Esophagus muscularis mucosa (tissue), 4 donors: ENCODE measurements around the gene KCNQ5.

Experiments used
- EP300 ChIP-seq: sonication (generic); formaldehyde crosslinking; IDR thresholded peaks from one replicate; pipeline ENCODE4 v1.6.1; 2017; ENCODE audit warnings: antibody characterized with exemption
- POLR2A ChIP-seq: fragments of 450-650 bp; IDR thresholded peaks from one replicate; pipeline ENCODE4 v1.6.1; 2017; ENCODE audit warnings: antibody characterized with exemption, moderate library complexity, mild to moderate bottlenecking, low read depth
- POLR2AphosphoS5 ChIP-seq, 2 donors: sonication (generic); formaldehyde crosslinking; IDR thresholded peaks; one replicate each; pipeline ENCODE4 v1.6.1; 2017; ENCODE audit warnings: antibody characterized with exemption in 2 of 2
- TF ChIP-seq, protein P1 (sequence below), 3 experiments: fragments of 200-600 bp in 2 of 3; fragments of 450-650 bp in 1 of 3; sonication (generic) in 2 of 3; IDR thresholded peaks; one replicate each; pipeline ENCODE4 v1.5.1; 2017 to 2019; ENCODE audit warnings: antibody characterized with exemption in 3 of 3, mild to moderate bottlenecking in 2 of 3, moderate library complexity in 1 of 3

DNA sequence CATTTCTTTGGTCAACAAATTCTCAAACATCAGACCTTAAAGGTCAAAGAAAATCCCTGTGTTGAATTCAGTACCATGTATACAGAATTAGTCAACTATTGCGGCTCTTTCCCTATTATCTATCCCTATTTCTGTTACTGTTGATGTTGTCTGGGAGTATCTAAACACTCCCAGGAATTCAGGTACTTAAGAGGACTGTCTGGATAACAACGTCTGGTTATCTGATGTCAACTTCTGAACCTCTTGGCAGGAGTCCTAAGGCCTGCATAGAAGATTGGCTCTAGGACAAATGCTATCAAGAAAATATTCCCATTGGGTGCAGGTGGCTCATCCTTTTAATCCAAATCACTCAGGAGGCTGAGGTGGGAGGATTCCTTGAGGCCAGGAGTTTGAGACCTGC is 347.8 kb downstream of the KCNQ5 start:
- TF ChIP-seq POLR2A (no peak), POLR2AphosphoS5 (IDR thresholded peaks at IDR 0.05) (no peak), EP300 (no peak)
- TF ChIP-seq, protein P1, sequence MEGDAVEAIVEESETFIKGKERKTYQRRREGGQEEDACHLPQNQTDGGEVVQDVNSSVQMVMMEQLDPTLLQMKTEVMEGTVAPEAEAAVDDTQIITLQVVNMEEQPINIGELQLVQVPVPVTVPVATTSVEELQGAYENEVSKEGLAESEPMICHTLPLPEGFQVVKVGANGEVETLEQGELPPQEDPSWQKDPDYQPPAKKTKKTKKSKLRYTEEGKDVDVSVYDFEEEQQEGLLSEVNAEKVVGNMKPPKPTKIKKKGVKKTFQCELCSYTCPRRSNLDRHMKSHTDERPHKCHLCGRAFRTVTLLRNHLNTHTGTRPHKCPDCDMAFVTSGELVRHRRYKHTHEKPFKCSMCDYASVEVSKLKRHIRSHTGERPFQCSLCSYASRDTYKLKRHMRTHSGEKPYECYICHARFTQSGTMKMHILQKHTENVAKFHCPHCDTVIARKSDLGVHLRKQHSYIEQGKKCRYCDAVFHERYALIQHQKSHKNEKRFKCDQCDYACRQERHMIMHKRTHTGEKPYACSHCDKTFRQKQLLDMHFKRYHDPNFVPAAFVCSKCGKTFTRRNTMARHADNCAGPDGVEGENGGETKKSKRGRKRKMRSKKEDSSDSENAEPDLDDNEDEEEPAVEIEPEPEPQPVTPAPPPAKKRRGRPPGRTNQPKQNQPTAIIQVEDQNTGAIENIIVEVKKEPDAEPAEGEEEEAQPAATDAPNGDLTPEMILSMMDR (IDR thresholded peaks at IDR 0.05), result no peak
